ENCODE results near the gene GNA12. TPM values are rescaled to one million over a fixed set of nuclear protein-coding genes. Genes with fewer than 3 reads are reported as not detected.
"Not testable (repeated sequence)": the region's sequence is repeated elsewhere in the genome, so short reads cannot be mapped to it uniquely, and the experiment has no call there.

Gene GNA12
- total RNA-seq, 2 experiments from 2014 or later = 14.4 to 18.6 TPM

- CTCF ChIA-PET = interaction anchor here (2.5 to 10.4 kb wide), 3 partner anchors 12 to 22 kb away, joined by 11 to 70 read pairs (median 15); no protein-coding TSS in a partner anchor
- ATAC-seq (peak; percentile 11), DNase-seq (no peak)
- no peaks in the 10 kb centered on the region for H3K36me3 Mint-ChIP-seq
- H3K27ac Mint-ChIP-seq = no peak within 1 kb of the TSS
- H3K27me3 Mint-ChIP-seq = peaks cover 69% of the 10 kb centered on the region
- H3K9me3 Mint-ChIP-seq (ENCODE audit: low read depth) = no peaks in the 10 kb centered on the region
- H3K4me1 Mint-ChIP-seq = peaks cover 30% of the 10 kb centered on the region
- peak within 1 kb of the TSS; percentile 53 for H3K4me3 Mint-ChIP-seq
These were observed 156.2 kb downstream of the GNA12 start, which contains the start of gene AMZ1 for GRCh38 chr7:2687881-2688318. Gene AMZ1, plus strand, starts transcription at chr7:2688202. Its CDS starts 12,250 bp downstream, at chr7:2700452.

- Mint-ChIP-seq H3K36me3 (no peaks in the 10 kb centered on the region), H3K27me3 (peaks cover 70% of the 10 kb centered on the region), H3K4me3 (no peak overlapping the region), H3K27ac (no peak overlapping the region), H3K9me3 (ENCODE audit: low read depth) (no peaks in the 10 kb centered on the region), H3K4me1 (peaks cover 29% of the 10 kb centered on the region)
- CTCF ChIA-PET = interaction anchor here (2.5 to 10.4 kb wide), 2 partner anchors 17 to 23 kb away, joined by 11 to 70 read pairs; no protein-coding TSS in a partner anchor
- ATAC-seq = no peak
- DNase-seq = no peak
These were observed 156.7 kb downstream of the GNA12 start for GRCh38 chr7:2687338-2687869.

- no peaks in the 10 kb centered on the region for H3K9me3 Mint-ChIP-seq (ENCODE audit: low read depth)
- DNase-seq = no peak
- peaks cover 26% of the 10 kb centered on the region for H3K4me1 Mint-ChIP-seq
These were observed 158.0 kb downstream of the GNA12 start for GRCh38 chr7:2686101-2686500.

GRCh38 chr7:2684501-2684900 is 159.6 kb downstream of the GNA12 start:
- Mint-ChIP-seq H3K27ac (no peak overlapping the region), H3K27me3 (peaks cover 57% of the 10 kb centered on the region), H3K36me3 (no peaks in the 10 kb centered on the region), H3K4me3 (no peak overlapping the region), H3K9me3 (ENCODE audit: low read depth) (no peaks in the 10 kb centered on the region), H3K4me1 (peaks cover 10% of the 10 kb centered on the region)
- CTCF ChIA-PET = interaction anchor here (0.6 to 10.4 kb wide), 4 partner anchors 14 to 26 kb away, joined by 3 to 70 read pairs (median 7); no protein-coding TSS in a partner anchor
- ATAC-seq (no peak), DNase-seq (no peak)

More at GRCh38 chr7:2686101-2686500, 158.0 kb downstream of the GNA12 start:
- no peak for ATAC-seq
- CTCF ChIA-PET = interaction anchor here (0.9 to 10.4 kb wide), 3 partner anchors 13 to 24 kb away, joined by 4 to 70 read pairs (median 11); no protein-coding TSS in a partner anchor
- H3K27ac Mint-ChIP-seq = no peak overlapping the region
- no peaks in the 10 kb centered on the region for H3K36me3 Mint-ChIP-seq
- H3K4me3 Mint-ChIP-seq = no peak overlapping the region
- H3K27me3 Mint-ChIP-seq = peaks cover 67% of the 10 kb centered on the region

- ATAC-seq (no peak), DNase-seq (no peak)
- Mint-ChIP-seq H3K4me3 (no peak overlapping the region), H3K27ac (no peak overlapping the region), H3K9me3 (ENCODE audit: low read depth) (no peaks in the 10 kb centered on the region), H3K4me1 (no peaks in the 10 kb centered on the region), H3K36me3 (no peaks in the 10 kb centered on the region), H3K27me3 (peaks cover 43% of the 10 kb centered on the region)
- CTCF ChIA-PET = interaction anchor here (1.0 to 4.0 kb wide), 10 partner anchors 8 to 230 kb away, joined by 3 to 41 read pairs (median 6); no protein-coding TSS in a partner anchor
These were observed 161.9 kb downstream of the GNA12 start for GRCh38 chr7:2681929-2682799.

GRCh38 chr7:2680792-2681490 is 163.2 kb downstream of the GNA12 start:
- H3K4me3 Mint-ChIP-seq = no peak overlapping the region

GRCh38 chr7:2680256-2680655 is 163.9 kb downstream of the GNA12 start:
- CTCF ChIA-PET = interaction anchor here (1.1 to 4.0 kb wide), 9 partner anchors 9 to 210 kb away, joined by 4 to 41 read pairs (median 8); no protein-coding TSS in a partner anchor
- ATAC-seq (no peak), DNase-seq (no peak)
- Mint-ChIP-seq H3K9me3 (ENCODE audit: low read depth) (no peaks in the 10 kb centered on the region), H3K27me3 (peaks cover 30% of the 10 kb centered on the region), H3K4me3 (no peak overlapping the region), H3K27ac (no peak overlapping the region), H3K36me3 (no peaks in the 10 kb centered on the region), H3K4me1 (no peaks in the 10 kb centered on the region)

More at GRCh38 chr7:2680792-2681490, 163.2 kb downstream of the GNA12 start:
- no peak overlapping the region for H3K27ac Mint-ChIP-seq
- peak; percentile 64 for DNase-seq
- no peaks in the 10 kb centered on the region for H3K9me3 Mint-ChIP-seq (ENCODE audit: low read depth)
- peaks cover 32% of the 10 kb centered on the region for H3K27me3 Mint-ChIP-seq
- H3K4me1 Mint-ChIP-seq = no peaks in the 10 kb centered on the region
- peak; percentile 60 for ATAC-seq
- no peaks in the 10 kb centered on the region for H3K36me3 Mint-ChIP-seq
- CTCF ChIA-PET = interaction anchor here (1.2 to 4.0 kb wide), 11 partner anchors 9 to 211 kb away, joined by 3 to 41 read pairs (median 7); no protein-coding TSS in a partner anchor

GRCh38 chr7:2679135-2680127 is 164.7 kb downstream of the GNA12 start:
- CTCF ChIA-PET = interaction anchor here (1.1 to 4.0 kb wide), 5 partner anchors 8 to 201 kb away, joined by 4 to 41 read pairs (median 10); no protein-coding TSS in a partner anchor
- DNase-seq; H3K27ac Mint-ChIP-seq; H3K4me3 Mint-ChIP-seq; H3K4me1 Mint-ChIP-seq; H3K9me3 Mint-ChIP-seq (ENCODE audit: low read depth); H3K36me3 Mint-ChIP-seq: not testable (repeated sequence)
- peaks cover 30% of the 10 kb centered on the region for H3K27me3 Mint-ChIP-seq
- ATAC-seq = peak; percentile 41

GRCh38 chr7:2678454-2678853 is 165.7 kb downstream of the GNA12 start:
- DNase-seq; ATAC-seq; CTCF ChIA-PET; H3K9me3 Mint-ChIP-seq (ENCODE audit: low read depth); H3K36me3 Mint-ChIP-seq; H3K4me1 Mint-ChIP-seq; H3K4me3 Mint-ChIP-seq; H3K27ac Mint-ChIP-seq: not testable (repeated sequence)
- H3K27me3 Mint-ChIP-seq = peaks cover 35% of the 10 kb centered on the region

All from activated CD8-positive, alpha-beta memory T cell treated with anti-CD3 and anti-CD28 coated beads, Interleukin-2, amount 10 ng/mL, durations not matched to agents 7 days and 5 days (primary cell).